Activated CD8-positive, alpha-beta memory T cell treated with anti-CD3 and anti-CD28 coated beads, Interleukin-2, amount 50 U/mL, for 48 hours (primary cell): ENCODE measurements around the gene TBC1D16.
"Not testable (repeated sequence)": the region's sequence is repeated elsewhere in the genome, so short reads cannot be mapped to it uniquely, and the experiment has no call there.

Experiments
- DNase-seq: peaks from one replicate; pipeline ENCODE4 v3.0.0-alpha.2; 2020

TBC1D16 gene

DNA sequence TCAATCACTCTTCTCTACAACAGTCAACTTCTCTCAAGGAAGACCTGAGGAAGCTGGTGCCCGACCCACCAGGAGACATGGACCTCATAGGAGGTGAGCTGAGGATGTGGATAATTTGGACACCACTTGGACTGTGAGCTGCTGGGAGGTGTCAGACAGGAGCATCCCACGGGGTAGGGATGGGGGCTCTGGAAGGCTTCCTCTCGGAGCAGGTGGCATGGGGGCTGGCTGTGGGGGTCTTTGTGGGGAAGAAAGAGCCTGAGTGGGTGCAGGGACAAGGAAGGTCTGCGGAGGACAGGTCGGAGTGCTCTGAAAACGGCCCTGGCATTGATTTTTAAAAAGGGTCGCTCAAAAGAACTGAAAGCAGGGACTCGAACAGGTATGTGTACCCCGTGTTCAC, 64.0 kb downstream of the TBC1D16 start:
- no peak for DNase-seq

GRCh38 chr17:79970576-79971068, 65.0 kb downstream of the TBC1D16 start:
- DNase-seq, result no peak

GRCh38 chr17:79969906-79970305, 65.8 kb downstream of the TBC1D16 start:
- no peak for DNase-seq

DNA sequence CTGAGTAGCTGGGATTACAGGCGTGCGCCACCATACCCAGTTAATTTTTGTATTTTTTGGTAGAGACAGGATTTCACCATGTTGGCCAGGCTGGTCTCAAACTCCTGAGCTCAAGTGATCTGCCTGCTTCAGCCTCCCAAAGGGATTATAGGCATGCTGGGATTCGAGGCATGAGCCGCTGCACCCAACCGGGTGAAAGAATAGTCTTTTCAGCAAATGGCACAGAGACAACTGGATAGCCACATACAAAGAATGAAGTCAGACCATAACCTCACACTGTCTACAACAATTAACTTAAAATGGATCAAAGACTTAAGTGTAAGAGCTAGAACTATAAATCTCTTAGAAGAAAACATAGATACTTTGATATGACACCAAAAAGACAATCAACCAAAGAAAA, 67.6 kb downstream of the TBC1D16 start:
- no peak for DNase-seq

DNA sequence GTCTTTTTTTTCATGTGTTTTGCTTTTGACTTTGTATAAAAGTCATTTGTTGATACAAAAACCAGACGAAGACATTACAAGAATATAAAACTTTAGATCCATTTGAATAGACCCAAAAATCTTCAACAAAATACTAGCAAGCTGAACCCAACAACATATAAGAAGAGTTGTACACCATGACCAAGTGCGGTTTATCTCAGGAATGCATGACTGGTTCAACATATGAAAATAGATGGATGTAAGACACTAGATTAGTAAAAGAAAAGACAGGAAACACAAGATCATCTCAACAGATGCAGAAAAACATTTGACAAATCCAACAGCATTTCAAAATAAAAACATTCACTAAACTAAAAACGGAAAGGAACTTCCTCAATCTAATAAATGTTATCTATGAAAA, 69.0 kb downstream of the TBC1D16 start:
- no peak for DNase-seq

- no peak for DNase-seq
These were observed 69.9 kb downstream of the TBC1D16 start for GRCh38 chr17:79965806-79966205.

DNA sequence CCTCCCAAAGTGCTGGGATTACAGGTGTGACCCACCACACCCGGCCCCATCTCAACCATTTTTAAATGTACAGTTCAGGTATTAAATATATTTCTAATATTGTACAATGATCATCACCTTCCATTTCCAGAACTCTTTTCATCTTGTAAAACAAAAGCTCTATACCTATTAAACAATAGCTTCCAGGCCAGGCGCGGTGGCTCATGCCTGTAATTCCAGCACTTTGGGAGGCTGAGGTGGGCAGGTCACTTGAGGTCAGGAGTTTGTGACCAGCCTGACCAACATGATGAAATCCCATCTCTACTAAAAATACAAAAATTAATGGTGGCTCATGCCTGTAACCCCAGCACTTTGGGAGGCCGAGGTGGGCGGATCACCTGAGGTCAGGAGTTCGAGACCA, 73.2 kb downstream of the TBC1D16 start:
- not testable (repeated sequence) for DNase-seq

- DNase-seq, result not testable (repeated sequence)
These were observed 74.1 kb downstream of the TBC1D16 start for GRCh38 chr17:79961567-79961966.

- DNase-seq, result no peak
These were observed 74.7 kb downstream of the TBC1D16 start for GRCh38 chr17:79960788-79961522.

- no peak for DNase-seq
These were observed 76.6 kb downstream of the TBC1D16 start for GRCh38 chr17:79959042-79959441.

- no peak for DNase-seq
These were observed 78.8 kb downstream of the TBC1D16 start for GRCh38 chr17:79956853-79957252.

GRCh38 chr17:79956441-79956735, 79.3 kb downstream of the TBC1D16 start:
- DNase-seq, result not testable (repeated sequence)

DNA sequence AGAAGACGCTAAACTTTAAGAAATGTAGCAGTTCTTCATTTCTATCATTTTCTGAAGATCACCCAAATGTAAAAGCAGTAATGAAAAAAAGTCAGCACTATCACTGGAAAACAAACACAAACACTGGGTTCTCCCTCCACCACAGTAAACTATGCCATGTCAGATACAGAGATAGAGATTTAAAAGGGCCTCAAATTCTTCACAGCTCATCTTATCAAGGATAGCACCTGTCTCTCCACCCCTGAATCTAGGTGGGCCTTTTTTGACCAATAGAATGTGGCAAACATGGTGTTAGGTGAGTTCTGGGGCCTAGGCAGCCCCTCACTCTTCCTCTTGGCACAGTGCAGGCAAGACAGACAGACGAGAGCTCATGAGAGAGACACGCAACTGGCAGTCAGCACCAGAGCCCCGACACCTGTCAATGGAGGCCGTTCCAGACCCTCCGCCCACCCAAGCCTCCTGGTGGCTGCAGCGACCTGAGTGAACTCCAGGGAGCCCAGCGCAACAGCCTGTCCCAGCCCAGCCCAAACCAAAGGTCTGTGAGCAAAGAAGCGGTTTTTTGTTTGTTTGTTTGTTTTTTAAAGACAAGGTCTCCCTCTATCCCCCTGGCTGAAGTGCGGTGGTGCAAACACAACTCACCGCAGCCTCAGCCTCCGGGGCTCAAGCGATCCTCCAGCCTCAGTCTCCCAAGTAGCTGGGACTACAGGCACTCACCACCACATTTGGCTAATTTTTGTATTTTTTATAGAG, 79.8 kb downstream of the TBC1D16 start:
- DNase-seq, result no peak

GRCh38 chr17:79955167-79955549, 80.5 kb downstream of the TBC1D16 start:
- no peak for DNase-seq

- no peak for DNase-seq
These were observed 81.1 kb downstream of the TBC1D16 start for GRCh38 chr17:79954281-79955166.

GRCh38 chr17:79953335-79953734, 82.3 kb downstream of the TBC1D16 start:
- DNase-seq, result no peak

DNA sequence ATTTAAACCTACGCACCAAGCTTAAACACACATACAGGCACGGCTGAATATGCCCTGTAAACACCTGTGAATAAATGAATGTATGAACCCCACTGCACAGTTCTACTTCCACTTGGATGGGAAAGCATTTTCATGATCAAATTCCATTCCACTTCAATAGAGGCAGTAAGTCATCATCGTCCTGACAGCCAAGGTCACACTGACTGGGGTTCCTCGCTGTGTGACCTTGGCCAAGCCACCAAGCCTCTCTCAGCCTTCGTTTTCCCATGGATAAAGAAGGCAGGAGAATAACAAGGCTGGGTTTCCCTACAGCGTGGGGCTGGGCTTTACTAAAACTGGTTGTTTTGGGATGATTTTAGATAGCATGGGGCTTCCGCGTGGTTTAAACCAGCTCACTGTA, 82.8 kb downstream of the TBC1D16 start:
- DNase-seq, result no peak

- no peak for DNase-seq
These were observed 83.3 kb downstream of the TBC1D16 start for GRCh38 chr17:79952265-79952877.

GRCh38 chr17:79951361-79952264, 84.1 kb downstream of the TBC1D16 start:
- no peak for DNase-seq

GRCh38 chr17:79950751-79951150, 84.9 kb downstream of the TBC1D16 start:
- DNase-seq, result no peak

GRCh38 chr17:79950306-79950705, 85.4 kb downstream of the TBC1D16 start:
- DNase-seq, result no peak

DNA sequence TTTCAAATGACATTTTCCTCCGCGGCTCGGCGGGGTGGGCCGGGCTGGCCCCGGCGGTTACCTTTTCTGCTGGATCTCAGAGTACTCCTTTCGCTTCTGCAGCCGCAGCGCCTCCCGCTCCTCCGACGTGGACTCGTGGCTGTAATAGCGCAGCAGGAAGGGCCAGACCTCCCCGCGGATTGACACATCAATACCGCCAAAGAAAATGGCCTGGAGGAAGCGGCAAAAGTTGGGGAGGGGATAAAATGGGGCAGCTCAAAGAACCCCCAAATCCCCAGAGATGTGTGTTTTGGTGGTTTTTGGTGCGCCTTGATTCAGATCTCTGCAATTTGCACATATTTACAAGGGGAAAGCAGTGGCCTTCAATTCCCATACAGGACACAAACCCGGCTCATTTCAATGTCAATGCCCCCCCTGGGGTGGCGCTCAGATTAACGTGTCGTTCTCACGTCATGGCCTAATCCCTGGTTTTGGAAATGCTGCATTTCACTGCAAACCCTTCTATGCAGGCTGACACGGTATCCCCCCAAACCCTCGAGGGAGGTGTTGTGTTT, 85.9 kb downstream of the TBC1D16 start:
- no peak for DNase-seq
